Posterior cingulate gyrus (tissue), 11 donors: Measurements from ENCODE around the gene RFX8.
"Not testable (repeated sequence)": the region's sequence is repeated elsewhere in the genome, so short reads cannot be mapped to it uniquely, and the experiment has no call there.

Source experiments
- DNase-seq, 10 donors: peaks; one replicate each; pipeline versions ENCODE4 v3.0.0 to v3.0.0-alpha.2; 2020 to 2021; ENCODE audit warnings: mixed read lengths in 3 of 10
- intact Hi-C: fragments of 100-400 bp; cut with DNase I; formaldehyde crosslinking; loops from one replicate; pipeline ENCODE4 v1.15.1; 2023

The RFX8 gene

GRCh38 chr2:101474731-101475384 lies at the start of gene RFX8:
Gene RFX8 (minus strand): TSS chr2:101475112. CDS start chr2:101466848, 8,264 bp downstream.
- DNase-seq, result peak in 4 of 10 donors; percentile 10 to 81 (median 42)
- intact Hi-C loops, result no loop called here

GRCh38 chr2:101521487-101521886 lies 46.6 kb upstream of the RFX8 start:
- DNase-seq, result no peak
- intact Hi-C loops, result no loop called here

GRCh38 chr2:101520246-101520645 lies 45.3 kb upstream of the RFX8 start:
- intact Hi-C loops, result no loop called here
- no peak for DNase-seq

GRCh38 chr2:101518578-101519492 lies 43.9 kb upstream of the RFX8 start:
- intact Hi-C loops, result loop anchor here (5.0 to 10.0 kb wide), 2 partner anchors 94 to 313 kb away; no protein-coding TSS in a partner anchor
- peak; percentile 28 to 92 (median 67) for DNase-seq

- no peak for DNase-seq
- intact Hi-C loops, result loop anchor here (5.0 to 10.0 kb wide), 2 partner anchors 93 to 314 kb away; no protein-coding TSS in a partner anchor
Measured at GRCh38 chr2:101517758-101518271, 42.9 kb upstream of the RFX8 start.

GRCh38 chr2:101516823-101517690 lies 42.1 kb upstream of the RFX8 start:
- intact Hi-C loops, result loop anchor here (5.0 to 10.0 kb wide), 2 partner anchors 92 to 315 kb away; no protein-coding TSS in a partner anchor

GRCh38 chr2:101516349-101516748 lies 41.4 kb upstream of the RFX8 start:
- intact Hi-C loops, result loop anchor here (5.0 to 10.0 kb wide), 2 partner anchors 92 to 316 kb away; no protein-coding TSS in a partner anchor
- DNase-seq, result no peak

More at GRCh38 chr2:101516823-101517690, 42.1 kb upstream of the RFX8 start:
- no peak for DNase-seq

GRCh38 chr2:101515477-101515876 lies 40.6 kb upstream of the RFX8 start:
- no peak for DNase-seq
- intact Hi-C loops, result loop anchor here (5.0 to 10.0 kb wide), 2 partner anchors 91 to 317 kb away; no protein-coding TSS in a partner anchor

GRCh38 chr2:101512993-101513392 lies 38.1 kb upstream of the RFX8 start:
- no peak for DNase-seq
- intact Hi-C loops, result loop anchor here (10.0 kb wide), 1 partner anchor 88 kb away; no protein-coding TSS in a partner anchor

GRCh38 chr2:101511381-101511780 lies 36.5 kb upstream of the RFX8 start:
- no peak for DNase-seq
- intact Hi-C loops, result loop anchor here (10.0 kb wide), 1 partner anchor 87 kb away; no protein-coding TSS in a partner anchor

GRCh38 chr2:101509499-101510284 lies 34.8 kb upstream of the RFX8 start:
- no peak for DNase-seq
- intact Hi-C loops, result loop anchor here (10.0 kb wide), 1 partner anchor 85 kb away; no protein-coding TSS in a partner anchor

GRCh38 chr2:101508636-101509035 lies 33.7 kb upstream of the RFX8 start:
- DNase-seq, result no peak
- intact Hi-C loops, result no loop called here

GRCh38 chr2:101505276-101505675 lies 30.4 kb upstream of the RFX8 start:
- intact Hi-C loops, DNase-seq: not testable (repeated sequence)

- intact Hi-C loops, result not testable (repeated sequence)
Measured at GRCh38 chr2:101504744-101505143, 29.8 kb upstream of the RFX8 start.

GRCh38 chr2:101502095-101502494 lies 27.2 kb upstream of the RFX8 start:
- intact Hi-C loops, result no loop called here
- DNase-seq, result no peak

More at GRCh38 chr2:101504744-101505143, 29.8 kb upstream of the RFX8 start:
- DNase-seq, result not testable (repeated sequence)

GRCh38 chr2:101501443-101501842 lies 26.5 kb upstream of the RFX8 start:
- intact Hi-C loops, result no loop called here
- DNase-seq, result no peak

GRCh38 chr2:101500860-101501259 lies 25.9 kb upstream of the RFX8 start:
- no peak for DNase-seq
- intact Hi-C loops, result no loop called here

- no peak for DNase-seq
- intact Hi-C loops, result no loop called here
Measured at GRCh38 chr2:101500180-101500579, 25.3 kb upstream of the RFX8 start.

GRCh38 chr2:101496279-101496678 lies 21.4 kb upstream of the RFX8 start:
- intact Hi-C loops, result no loop called here
- no peak for DNase-seq
